HepG2 (cell line): Measurements from ENCODE around the gene ADM. TPM values are rescaled to one million over a fixed set of nuclear protein-coding genes. Genes with fewer than 3 reads are reported as not detected.

ENCODE experiments used
- CAMTA2 ChIP-seq: sonication (generic); formaldehyde crosslinking; IDR thresholded peaks from 2 replicates; pipeline ENCODE4 v1.4.0; 2020; ENCODE audit warnings: mild to moderate bottlenecking, missing genetic modification reagents, borderline replicate concordance
- EED ChIP-seq: sonication (generic); formaldehyde crosslinking; IDR thresholded peaks from 2 replicates; pipeline ENCODE4 v1.5.0; 2020; ENCODE audit warnings: mild to moderate bottlenecking, missing genetic modification reagents
- FIP1L1 ChIP-seq: fragments of 200-400 bp; formaldehyde crosslinking; IDR thresholded peaks from 2 replicates; pipeline ENCODE4 v1.6.1; 2018; ENCODE audit warnings: low read depth, mild to moderate bottlenecking, low read length, moderate library complexity, borderline replicate concordance; ENCODE audit not compliant: insufficient read depth
- FOXO1 ChIP-seq: sonication (generic); formaldehyde crosslinking; IDR thresholded peaks from 2 replicates; pipeline ENCODE4 v1.4.0; 2020; ENCODE audit warnings: missing genetic modification reagents
- HNRNPH1 ChIP-seq: fragments of 200-400 bp; formaldehyde crosslinking; optimal IDR thresholded peaks from 2 replicates; pipeline ENCODE3; 2017; ENCODE audit warnings: mild to moderate bottlenecking, low read depth, low read length
- KLF6 ChIP-seq: IDR thresholded peaks from 2 replicates; pipeline ENCODE4 v1.8.0; 2016; ENCODE audit warnings: missing biosample characterization, missing genetic modification reagents
- MBNL3 ChIP-seq: fragments of 250-450 bp; sonication (Bioruptor Pico); conservative IDR thresholded peaks from 2 replicates; pipeline ENCODE4 v1.8.0; 2022; ENCODE audit warnings: mild to moderate bottlenecking, inconsistent platforms
- NPAS2 ChIP-seq: sonication (generic); formaldehyde crosslinking; IDR thresholded peaks from 2 replicates; pipeline ENCODE4 v1.8.0; 2022; ENCODE audit warnings: mild to moderate bottlenecking, missing genetic modification reagents, borderline replicate concordance
- POGK ChIP-seq: sonication (generic); formaldehyde crosslinking; conservative IDR thresholded peaks from 2 replicates; pipeline ENCODE4 v1.8.0; 2022; ENCODE audit warnings: mild to moderate bottlenecking, moderate library complexity, missing genetic modification reagents
- TEAD2 ChIP-seq: sonication (generic); formaldehyde crosslinking; IDR thresholded peaks from 2 replicates; pipeline ENCODE4 v1.9.0; 2021; ENCODE audit warnings: missing genetic modification reagents
- TOPORS ChIP-seq: sonication (generic); formaldehyde crosslinking; IDR thresholded peaks from 2 replicates; pipeline ENCODE4 v1.8.0; 2023; ENCODE audit warnings: mild to moderate bottlenecking, missing genetic modification reagents
- ZGPAT ChIP-seq: IDR thresholded peaks from 2 replicates; pipeline ENCODE4 v1.6.1; 2016; ENCODE audit warnings: mild to moderate bottlenecking
- ZKSCAN1 ChIP-seq: fragments of 150-350 bp; IDR thresholded peaks from 2 replicates; pipeline ENCODE4 v1.6.1; 2014; ENCODE audit warnings: low read length
- ZNF260 ChIP-seq: sonication (generic); formaldehyde crosslinking; IDR thresholded peaks from 2 replicates; pipeline ENCODE4 v1.4.0; 2020; ENCODE audit warnings: missing genetic modification reagents, low read depth, mild to moderate bottlenecking, borderline replicate concordance
- ZNF317 ChIP-seq: sonication (generic); formaldehyde crosslinking; IDR thresholded peaks from 2 replicates; pipeline ENCODE4 v1.5.0; 2020; ENCODE audit warnings: mild to moderate bottlenecking, missing genetic modification reagents
- ZNF331 ChIP-seq: sonication (generic); formaldehyde crosslinking; IDR thresholded peaks from 2 replicates; pipeline ENCODE4 v1.4.0; 2020; ENCODE audit warnings: missing genetic modification reagents
- ZNF451 ChIP-seq: sonication (generic); formaldehyde crosslinking; IDR thresholded peaks from 2 replicates; pipeline ENCODE4 v1.5.0; 2020; ENCODE audit warnings: mild to moderate bottlenecking, missing genetic modification reagents
- ZSCAN12 ChIP-seq: sonication (generic); formaldehyde crosslinking; IDR thresholded peaks from 2 replicates; pipeline ENCODE4 v1.9.0; 2021; ENCODE audit warnings: mild to moderate bottlenecking, missing genetic modification reagents
- polyA plus RNA-seq, 8 experiments: library from polyadenylated mRNA; depleted of rRNA in 3 of 8; stranded (reverse) in 7 of 8; unstranded in 1 of 8; fragments of >200 nt; fragmentation: Illumina TruSeq in 4 of 8; extraction: Trizol in 4 of 8; gene quantifications; 2 replicates each; pipeline versions ENCODE4 v1.2.1 to v1.2.3, GENCODE V29; 2011 to 2016; ENCODE audit warnings: low read depth in 4 of 8, missing spikeins in 1 of 8, mixed read lengths in 1 of 8; ENCODE audit not compliant: insufficient read depth in 1 of 8
- total RNA-seq, 5 experiments: library from RNA; depleted of rRNA; stranded (reverse); fragments of >200 nt; fragmentation: Illumina TruSeq; extraction: Trizol; gene quantifications; 2 replicates each; pipeline ENCODE4 v1.2.3, GENCODE V29; 2016; ENCODE audit warnings: low read depth in 1 of 5
- TF ChIP-seq, protein P1 (sequence below): sonication (generic); formaldehyde crosslinking; IDR thresholded peaks from 2 replicates; pipeline ENCODE4 v1.5.1; 2020; ENCODE audit warnings: mild to moderate bottlenecking, missing genetic modification reagents, moderate library complexity
- TF ChIP-seq, protein P2 (sequence below): sonication (generic); formaldehyde crosslinking; IDR thresholded peaks from 2 replicates; pipeline ENCODE4 v1.8.0; 2022; ENCODE audit warnings: mild to moderate bottlenecking, missing genetic modification reagents, moderate library complexity

The ADM gene
- total and polyA plus RNA-seq, 2 of the 13 experiments (the other 11 are each of a cell fraction or from before 2014, with no cell fraction given) = 10.7 to 26.1 TPM

- TF ChIP-seq KLF6 (CRISPR knock-in tag) = peak; percentile 80
- TF ChIP-seq FOXO1 (CRISPR knock-in tag) = no peak
- no peak for TF ChIP-seq EED (CRISPR knock-in tag)
- no peak for TF ChIP-seq NPAS2 (CRISPR knock-in tag)
- no peak for TF ChIP-seq ZSCAN12 (CRISPR knock-in tag)
- TF ChIP-seq, protein P1, sequence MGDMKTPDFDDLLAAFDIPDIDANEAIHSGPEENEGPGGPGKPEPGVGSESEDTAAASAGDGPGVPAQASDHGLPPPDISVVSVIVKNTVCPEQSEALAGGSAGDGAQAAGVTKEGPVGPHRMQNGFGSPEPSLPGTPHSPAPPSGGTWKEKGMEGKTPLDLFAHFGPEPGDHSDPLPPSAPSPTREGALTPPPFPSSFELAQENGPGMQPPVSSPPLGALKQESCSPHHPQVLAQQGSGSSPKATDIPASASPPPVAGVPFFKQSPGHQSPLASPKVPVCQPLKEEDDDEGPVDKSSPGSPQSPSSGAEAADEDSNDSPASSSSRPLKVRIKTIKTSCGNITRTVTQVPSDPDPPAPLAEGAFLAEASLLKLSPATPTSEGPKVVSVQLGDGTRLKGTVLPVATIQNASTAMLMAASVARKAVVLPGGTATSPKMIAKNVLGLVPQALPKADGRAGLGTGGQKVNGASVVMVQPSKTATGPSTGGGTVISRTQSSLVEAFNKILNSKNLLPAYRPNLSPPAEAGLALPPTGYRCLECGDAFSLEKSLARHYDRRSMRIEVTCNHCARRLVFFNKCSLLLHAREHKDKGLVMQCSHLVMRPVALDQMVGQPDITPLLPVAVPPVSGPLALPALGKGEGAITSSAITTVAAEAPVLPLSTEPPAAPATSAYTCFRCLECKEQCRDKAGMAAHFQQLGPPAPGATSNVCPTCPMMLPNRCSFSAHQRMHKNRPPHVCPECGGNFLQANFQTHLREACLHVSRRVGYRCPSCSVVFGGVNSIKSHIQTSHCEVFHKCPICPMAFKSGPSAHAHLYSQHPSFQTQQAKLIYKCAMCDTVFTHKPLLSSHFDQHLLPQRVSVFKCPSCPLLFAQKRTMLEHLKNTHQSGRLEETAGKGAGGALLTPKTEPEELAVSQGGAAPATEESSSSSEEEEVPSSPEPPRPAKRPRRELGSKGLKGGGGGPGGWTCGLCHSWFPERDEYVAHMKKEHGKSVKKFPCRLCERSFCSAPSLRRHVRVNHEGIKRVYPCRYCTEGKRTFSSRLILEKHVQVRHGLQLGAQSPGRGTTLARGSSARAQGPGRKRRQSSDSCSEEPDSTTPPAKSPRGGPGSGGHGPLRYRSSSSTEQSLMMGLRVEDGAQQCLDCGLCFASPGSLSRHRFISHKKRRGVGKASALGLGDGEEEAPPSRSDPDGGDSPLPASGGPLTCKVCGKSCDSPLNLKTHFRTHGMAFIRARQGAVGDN (CRISPR knock-in tag) = peak; percentile 74
- peak; percentile 18; the same call in 1 of the 2 replicates for TF ChIP-seq ZNF331 (CRISPR knock-in tag)
- no peak for TF ChIP-seq ZKSCAN1
- TF ChIP-seq CAMTA2 (CRISPR knock-in tag) = no peak
- TF ChIP-seq ZGPAT (CRISPR knock-in tag) = no peak
- TF ChIP-seq POGK (CRISPR knock-in tag) = no peak
- no peak for TF ChIP-seq MBNL3
- no peak for TF ChIP-seq ZNF260 (CRISPR knock-in tag)
- TF ChIP-seq, protein P2, sequence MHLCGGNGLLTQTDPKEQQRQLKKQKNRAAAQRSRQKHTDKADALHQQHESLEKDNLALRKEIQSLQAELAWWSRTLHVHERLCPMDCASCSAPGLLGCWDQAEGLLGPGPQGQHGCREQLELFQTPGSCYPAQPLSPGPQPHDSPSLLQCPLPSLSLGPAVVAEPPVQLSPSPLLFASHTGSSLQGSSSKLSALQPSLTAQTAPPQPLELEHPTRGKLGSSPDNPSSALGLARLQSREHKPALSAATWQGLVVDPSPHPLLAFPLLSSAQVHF = no peak
- TF ChIP-seq ZNF451 (CRISPR knock-in tag) = no peak; the same call in 1 of the 2 replicates
- TF ChIP-seq TEAD2 (CRISPR knock-in tag) = no peak
- TF ChIP-seq HNRNPH1 = no peak
- no peak; the same call in 1 of the 2 replicates for TF ChIP-seq TOPORS
- 0 out of 2 replicates have a peak, but pooled peaks have one; percentile 45 for TF ChIP-seq ZNF317
- no peak for TF ChIP-seq FIP1L1
These were observed 11.2 kb upstream of the ADM start, which contains the start of gene SBF2 (continued) for GRCh38 chr11:10293423-10294289.
